Measurements from ENCODE around the gene ZNF416.

Gene ZNF416

GRCh38 chr19:57559008-57559403 is 19.7 kb downstream of the ZNF416 start:
- DNase-seq (ENCODE audit: low read depth), result no peak

- no peak for DNase-seq (ENCODE audit: low read depth)
These were observed 20.2 kb downstream of the ZNF416 start for GRCh38 chr19:57558525-57558924.

GRCh38 chr19:57557659-57558058 is 21.1 kb downstream of the ZNF416 start:
- no peak for DNase-seq (ENCODE audit: low read depth)

GRCh38 chr19:57552432-57552831 is 26.3 kb downstream of the ZNF416 start:
- no peak for DNase-seq (ENCODE audit: low read depth)

- DNase-seq (ENCODE audit: low read depth), result no peak
These were observed 32.2 kb downstream of the ZNF416 start for GRCh38 chr19:57546513-57546912.

- DNase-seq (ENCODE audit: low read depth), result no peak
These were observed 40.7 kb downstream of the ZNF416 start for GRCh38 chr19:57537953-57538547.

- peak; percentile 77 for DNase-seq (ENCODE audit: low read depth)
These were observed 51.4 kb downstream of the ZNF416 start, which contains the start of gene ZNF549 for GRCh38 chr19:57527136-57527881. TSS of gene ZNF549 (plus strand) at chr19:57527356. CDS start at chr19:57527574, 218 bp downstream.
